NCI-H2107 (cell line): ENCODE data around the gene CPT1A.
"Not testable (repeated sequence)": the region's sequence is repeated elsewhere in the genome, so short reads cannot be mapped to it uniquely, and the experiment has no call there.

ENCODE experiments used
- DNase-seq: peaks from one replicate; lab custom pipeline; 2025; lab: John Stamatoyannopoulos, UW

Gene CPT1A

DNA sequence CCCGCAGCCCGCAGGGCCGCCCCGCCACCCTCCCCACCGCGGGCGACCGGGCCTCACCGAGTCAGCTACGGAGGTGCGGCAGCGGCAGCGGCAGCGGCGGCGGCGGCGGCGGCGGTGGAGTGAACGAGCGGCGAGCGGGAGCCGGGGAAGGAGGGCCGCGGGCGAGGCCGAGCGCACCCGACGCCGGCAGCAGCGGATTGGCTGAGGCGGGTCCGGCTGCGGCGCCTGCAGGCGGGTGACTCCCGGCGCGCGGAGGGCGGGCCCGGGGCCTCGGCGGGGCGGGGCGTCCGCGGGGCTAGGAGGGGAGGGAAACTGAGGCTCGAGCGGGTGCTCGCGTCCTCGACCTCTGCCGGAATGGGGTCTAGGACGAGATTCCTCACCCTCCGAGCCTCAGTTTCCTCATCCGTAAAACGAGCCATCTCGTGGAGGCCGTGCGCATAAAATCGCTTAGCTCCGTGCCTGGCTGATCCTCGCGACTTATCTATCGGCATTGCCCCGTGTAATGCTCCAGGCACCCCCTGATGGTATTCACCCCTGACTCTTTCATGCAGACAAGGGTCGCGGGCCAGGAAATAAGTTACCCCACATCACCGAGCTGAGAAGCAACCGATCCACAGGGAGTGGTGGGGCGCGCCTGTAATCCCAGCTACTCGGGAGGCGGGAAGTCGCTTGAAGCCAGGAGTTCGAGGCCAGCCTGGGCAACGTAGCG lies at the start of gene CPT1A:
Gene CPT1A (minus strand): TSS at position 199 of the 709 bp plus-strand sequence. CDS start 26,442 bp downstream, outside the sequence.
- peak; percentile 30 for DNase-seq

DNA sequence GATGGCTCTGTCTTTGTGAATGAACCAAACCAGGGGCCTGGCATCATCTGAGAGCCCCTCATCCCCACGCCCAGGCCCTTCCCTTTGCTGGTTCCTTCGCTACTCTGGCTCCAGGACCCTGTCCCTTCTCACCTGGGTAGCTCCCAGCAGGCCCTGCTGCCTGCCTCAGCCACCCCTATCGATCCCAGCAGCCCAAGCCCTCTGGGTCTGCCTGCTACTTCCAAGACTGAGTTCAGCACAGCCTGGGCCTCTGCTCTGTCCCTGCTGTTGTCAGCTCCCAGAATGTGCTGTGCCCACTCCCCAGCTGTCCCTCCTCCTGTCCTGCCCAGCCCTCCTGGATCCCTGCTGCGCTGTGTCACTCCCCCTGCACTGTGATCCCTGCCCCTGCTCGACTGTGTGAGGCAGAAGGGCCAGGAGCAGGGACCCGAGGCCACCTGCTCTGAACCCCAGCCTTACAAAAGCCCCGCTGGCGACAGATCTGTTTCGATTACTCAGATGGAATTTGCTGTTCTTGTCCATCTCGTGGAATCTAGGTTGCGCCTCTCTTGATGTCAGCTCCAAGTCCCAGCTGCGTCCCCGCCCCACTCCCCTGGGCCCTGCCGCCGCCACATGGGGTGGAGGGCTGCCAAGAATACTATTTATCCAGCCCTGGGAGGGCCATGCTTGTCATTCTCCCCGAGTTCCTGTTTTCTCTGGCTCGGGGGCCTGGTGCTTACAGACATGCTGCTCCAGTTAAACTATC lies 48.9 kb upstream of the CPT1A start:
- DNase-seq: peak; percentile 10

DNA sequence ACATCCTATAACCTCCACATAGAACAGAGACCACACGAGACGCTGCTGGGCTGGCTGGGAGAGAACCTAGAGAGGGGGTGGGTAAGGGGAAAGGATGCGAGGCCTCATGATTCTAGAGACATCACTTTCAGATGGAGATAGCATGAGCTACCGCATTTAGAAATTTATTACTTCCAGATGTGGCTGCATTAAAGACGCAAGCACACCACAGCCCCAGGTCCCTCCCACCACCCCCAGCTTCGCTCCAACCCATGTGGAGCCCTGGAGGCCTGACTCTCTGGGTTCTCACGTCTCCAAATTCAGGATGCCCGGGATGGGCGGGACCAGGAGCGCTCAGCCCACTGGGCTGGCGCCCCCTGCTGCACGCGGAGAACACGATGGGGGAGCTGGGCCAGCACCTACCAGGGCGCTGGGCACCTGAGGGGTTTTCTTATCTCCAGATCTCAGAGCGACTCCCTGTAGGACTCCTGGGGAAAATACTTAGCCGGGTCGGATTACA lies 48.3 kb upstream of the CPT1A start:
- DNase-seq: no peak

DNA sequence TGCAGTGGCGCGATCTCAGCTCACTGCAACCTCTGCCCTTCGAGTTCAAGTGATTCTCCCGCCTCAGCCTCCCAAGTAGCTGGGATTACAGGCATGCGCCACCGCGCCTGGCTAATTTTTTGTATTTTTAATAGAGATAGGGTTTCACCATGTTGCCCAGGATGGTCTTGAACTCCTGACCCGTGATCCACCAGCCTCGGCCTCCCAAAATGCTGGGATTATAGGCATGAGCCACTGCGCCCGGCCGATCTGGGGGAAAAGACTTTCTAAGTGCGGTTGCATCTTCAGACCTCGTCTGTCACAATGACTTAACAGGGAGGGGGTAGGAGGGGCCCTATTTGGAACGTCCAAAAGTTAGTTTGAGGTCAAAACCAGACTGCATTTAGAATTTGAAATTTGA lies 43.1 kb upstream of the CPT1A start:
- not testable (repeated sequence) for DNase-seq

DNA sequence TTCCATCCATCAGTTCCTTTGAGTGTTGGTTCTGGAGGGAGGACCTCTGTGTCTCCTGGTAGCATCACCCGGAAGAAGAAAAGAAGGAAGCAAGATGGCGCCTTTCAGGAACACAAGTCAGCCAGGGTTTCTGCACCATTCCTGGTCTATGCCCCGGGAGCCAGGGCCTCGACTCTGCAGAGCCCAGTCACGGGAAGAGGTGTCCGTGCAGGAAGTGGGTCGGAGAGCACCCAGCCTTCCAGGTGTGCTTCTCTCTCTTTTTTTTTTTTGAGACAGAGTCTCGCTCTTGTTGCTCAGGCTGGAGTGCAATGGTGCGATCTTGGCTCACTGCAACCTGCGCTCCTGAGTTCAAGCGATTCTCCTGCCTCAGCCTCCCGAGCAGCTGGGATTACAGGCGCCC lies 40.7 kb upstream of the CPT1A start:
- DNase-seq: no peak

DNA sequence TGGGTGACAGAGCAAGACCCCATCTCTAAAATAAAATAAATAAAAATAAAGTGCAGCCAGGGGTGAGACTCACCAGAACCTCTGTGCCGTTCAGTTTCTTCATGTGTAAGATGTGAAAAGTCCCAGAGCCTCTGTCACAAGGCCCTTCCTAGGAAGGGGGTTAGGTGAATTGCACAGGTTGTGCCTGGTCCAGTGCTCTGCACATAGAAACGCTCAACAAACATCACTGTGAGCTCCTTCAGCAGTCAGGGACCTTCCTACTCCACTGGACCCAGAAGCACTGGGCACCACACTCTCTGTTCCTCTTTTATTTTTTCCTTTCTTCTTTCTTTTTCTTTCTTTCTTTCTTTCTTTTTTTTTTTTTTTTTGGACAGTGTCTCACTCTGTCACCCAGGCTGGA lies 39.6 kb upstream of the CPT1A start:
- no peak for DNase-seq

DNA sequence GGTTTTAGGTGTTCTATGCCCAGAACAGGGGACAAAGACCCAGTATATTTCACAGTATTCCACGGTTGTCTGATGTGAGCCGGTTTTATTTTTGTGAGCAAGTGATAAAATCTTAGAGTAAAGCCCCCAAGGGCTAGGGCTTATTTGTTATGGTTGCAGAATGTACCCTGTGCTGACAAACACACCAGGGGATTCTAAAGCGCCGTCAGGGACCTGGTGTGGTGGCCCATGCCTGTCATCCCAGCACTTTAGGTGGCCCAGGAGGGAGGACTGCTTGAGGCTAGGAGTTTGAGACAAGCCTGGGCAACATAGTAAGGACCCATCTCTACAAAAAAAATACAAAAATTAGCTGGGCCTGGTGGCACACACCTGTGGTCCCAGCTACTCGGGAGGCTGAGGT lies 39.1 kb upstream of the CPT1A start:
- DNase-seq: no peak

DNA sequence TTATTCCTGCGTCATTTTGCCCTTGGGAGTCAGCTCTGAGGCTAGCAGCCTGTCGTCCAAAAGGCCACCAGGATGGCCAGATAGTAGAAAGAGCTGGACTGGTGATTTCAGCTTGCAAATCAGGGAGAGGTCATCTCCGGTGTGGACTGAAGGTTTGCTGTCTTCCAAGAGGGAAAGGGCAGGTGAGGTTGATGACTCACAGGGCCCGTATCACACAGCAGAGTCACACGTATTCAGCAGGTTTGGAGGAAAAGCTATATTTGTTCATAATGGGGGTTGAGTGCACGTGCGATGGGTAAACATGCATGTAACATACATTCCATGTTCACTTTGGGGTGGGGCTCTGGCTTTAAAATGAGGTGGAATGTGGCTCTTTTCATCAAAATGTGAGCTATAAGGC lies 36.3 kb upstream of the CPT1A start:
- DNase-seq: no peak

DNA sequence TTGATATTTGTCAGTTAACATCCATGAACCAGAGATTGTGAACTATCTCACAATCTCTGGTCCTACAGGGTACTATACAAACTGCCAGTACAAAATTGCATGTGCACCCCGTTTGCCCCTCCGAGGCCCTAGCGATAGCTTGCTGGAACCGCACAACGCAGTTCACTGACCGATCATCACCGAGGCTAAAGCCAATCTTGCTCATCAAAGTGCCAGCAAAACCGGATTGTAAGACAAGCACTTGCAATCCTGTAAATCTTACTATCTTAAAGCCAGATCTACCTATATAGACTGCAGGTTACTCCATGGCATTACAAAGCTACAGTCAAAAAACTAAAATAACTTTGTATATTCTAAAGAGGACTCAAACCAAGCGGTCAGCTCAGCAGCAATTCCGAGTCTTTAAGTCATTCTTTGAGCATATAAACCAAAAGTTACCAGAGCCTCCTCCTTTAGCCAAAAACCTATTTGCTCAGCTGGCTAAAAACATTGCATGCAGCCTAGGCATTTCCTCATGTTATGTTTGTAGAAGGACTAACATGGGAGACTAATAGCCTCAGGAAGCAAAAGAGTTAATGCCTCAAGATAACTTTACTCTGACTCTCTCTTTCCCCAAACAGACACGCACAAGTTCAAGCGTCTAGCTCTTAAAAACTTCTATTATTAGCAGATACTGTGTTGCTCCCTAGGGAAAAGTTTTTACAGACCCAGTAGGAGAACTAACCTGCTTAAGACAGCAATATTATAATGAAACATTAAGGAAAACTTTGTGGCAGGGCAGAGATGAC lies 30.7 kb upstream of the CPT1A start:
- no peak for DNase-seq

DNA sequence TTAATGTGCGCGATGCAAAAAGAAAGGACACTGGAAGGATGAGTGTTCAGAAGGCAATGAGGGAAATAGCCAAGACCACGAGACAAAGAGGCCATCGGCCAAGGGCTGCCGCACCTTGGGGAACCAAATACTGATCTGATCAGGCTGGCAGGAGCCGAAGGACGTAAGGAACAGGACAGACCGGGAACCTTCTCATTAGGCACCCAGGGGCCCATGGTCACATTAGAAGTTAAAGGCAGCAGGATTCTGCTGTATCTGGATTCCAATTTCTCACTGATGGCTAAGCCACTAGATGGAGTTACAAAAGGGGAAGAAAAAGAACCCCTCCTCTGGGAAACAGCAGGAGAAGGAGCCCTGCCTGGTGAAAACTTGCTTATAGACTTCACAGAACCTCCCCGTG lies 28.8 kb upstream of the CPT1A start:
- no peak for DNase-seq

DNA sequence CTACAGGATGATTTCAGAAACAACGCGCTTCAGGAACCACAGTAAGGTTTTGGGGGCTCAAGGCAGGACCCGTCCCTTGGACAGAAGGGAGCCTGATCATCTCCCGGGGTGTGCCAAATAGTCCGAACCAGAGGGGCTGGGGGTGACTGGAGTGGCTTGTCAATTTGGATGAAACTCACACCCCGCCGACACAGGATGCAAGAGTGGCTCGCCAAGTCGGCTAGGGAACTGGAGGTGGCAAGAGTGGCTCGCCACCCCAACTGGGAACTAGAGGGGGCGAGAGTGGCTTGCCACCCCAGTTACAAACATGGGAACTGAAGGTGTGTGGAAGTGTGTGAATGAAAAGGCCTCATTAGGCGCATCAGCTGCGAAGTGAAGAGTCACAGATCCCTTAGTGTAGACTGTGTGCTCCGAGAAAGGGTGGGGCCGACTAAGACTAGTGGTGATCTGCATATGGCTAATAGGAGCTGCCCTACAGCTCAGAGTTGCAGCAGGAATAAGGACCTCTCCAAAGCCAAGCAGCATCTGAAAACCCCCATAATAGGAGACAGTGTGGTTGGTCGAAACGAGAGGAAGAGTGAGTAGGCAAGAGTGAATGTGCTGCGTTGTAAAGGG lies 26.6 kb upstream of the CPT1A start:
- no peak for DNase-seq

DNA sequence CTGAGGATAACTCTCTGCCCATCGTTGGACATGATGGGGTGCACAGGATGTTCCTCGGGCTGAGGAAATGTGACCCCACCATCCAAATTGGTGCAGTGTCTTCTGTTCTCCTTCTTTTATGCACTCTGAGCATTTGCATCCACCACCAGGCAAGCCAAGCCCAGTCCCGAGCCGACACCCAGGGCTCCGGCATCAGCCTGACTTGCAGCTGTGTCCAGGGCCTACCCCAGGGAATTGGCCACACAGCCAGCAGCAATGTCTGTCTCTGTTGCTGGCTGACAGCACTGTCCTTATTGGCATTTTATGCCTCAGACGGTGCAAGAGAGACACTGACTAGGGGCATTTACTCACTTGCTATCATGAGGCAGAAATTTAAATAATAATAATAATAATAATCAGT lies 25.4 kb upstream of the CPT1A start:
- DNase-seq: no peak

DNA sequence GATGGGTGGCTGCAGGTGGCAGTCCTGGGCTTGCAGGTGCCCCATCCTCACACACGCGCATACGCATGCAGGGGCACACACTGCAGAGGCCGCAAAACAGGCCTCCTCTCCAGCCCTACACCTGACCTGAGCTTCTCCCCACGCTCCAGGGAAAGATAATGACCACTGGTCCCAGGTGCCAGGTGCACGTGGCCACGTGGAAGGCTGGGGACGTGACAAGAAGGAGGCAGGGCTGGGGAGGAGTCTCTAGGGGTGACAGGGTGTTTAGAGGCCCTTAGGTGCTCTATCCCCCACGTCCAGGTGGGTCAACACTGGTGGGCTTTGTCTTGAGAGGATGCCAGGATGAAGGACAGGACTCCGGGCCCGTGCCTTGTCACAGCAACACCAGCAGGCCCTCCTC lies 23.5 kb upstream of the CPT1A start:
- DNase-seq: no peak

DNA sequence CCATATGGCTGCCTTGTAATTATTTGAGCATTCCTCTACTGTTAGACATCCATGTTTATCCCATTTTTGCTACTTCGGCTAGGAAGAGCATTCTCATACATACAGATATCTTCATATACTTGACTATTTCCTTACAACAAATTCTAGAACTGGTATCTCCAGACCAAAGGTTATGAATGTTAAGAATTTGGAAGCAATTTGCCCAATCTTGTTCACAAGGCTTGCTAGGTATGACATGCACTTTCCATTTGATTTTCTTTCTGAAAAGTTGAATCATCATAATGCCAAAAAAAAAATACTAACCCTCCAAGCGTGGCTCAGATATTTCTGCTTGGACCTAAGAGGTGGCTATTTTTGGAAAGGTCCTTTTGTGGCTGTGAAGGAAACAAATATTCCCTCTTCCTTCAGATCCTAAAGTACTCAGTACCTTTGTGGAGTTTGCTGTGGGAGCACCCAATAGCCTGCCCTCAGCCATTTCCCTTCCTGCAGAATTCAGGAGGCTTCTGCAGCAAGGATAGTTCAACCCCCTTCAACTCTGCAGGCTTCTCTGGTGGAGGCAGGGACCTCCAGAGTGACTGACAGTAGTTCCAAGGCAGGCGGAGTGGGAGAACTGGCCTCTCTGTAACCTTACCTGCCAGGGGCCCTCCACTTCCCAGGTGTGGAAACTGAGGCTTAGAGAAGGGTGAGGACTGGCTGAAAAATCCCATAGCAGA lies 22.0 kb upstream of the CPT1A start:
- no peak for DNase-seq

DNA sequence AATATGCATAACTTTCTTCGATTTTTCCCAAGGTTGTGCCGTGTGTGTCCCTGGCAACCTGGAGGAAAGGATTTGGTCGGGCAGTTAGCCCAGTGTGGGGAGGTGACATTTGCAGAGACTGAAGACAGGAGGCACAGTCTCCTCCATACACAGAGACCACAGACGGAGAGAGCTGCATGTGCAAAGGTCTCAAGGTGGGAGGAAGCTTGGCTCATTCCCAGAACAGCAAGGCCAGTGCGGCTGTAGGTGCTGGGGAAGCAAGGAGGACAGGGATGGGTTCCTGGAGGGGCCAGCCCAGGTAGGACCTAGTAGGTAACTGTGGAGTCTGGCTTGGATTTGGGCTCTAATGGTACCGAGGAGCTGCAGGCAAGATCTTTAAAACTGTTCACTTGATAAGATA lies 20.7 kb upstream of the CPT1A start:
- DNase-seq: no peak

DNA sequence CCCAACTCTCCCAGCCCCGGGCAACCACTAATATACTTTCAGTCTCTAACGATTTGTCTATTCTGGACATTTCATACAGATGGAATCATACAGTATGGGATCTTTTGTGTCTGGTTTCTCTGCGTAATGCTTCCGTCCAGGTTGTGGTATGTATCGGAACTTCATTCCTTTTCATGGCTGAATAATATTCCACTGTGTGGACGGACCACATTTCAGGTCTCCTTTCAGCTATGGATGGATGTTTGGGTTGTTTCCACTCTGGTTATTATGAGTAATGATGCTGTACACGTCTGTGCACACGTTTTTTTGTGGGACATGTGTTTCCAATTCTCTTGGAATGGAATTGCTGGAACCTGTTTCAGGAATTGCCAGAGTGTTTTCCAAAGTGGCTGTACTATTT lies 17.4 kb upstream of the CPT1A start:
- no peak for DNase-seq

DNA sequence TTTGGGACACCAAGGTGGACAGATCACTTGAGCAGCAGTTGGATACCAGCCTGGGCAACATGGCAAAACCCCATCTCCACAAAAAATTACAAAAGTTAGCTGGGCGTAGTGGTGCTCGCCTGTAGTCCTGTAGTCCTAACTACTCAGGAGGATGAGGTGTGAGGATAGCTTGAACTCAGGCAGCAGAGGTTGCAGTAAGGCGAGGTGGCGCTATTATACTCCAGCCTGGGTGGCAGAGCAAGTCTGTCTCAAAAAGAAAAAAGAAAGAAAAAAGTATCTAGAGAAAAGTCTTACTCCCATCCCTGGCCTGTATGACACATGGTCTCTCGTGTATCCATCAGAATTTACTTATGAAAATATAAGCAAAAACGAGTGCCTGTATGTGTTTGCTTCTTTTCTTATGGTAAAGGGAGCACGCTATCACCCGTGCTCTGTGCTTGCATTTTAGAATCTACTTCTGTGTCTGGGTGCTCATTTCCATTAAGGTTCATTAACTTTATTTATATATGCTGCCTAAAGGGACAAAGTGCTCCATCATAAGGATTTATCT lies 15.4 kb upstream of the CPT1A start:
- DNase-seq: no peak

DNA sequence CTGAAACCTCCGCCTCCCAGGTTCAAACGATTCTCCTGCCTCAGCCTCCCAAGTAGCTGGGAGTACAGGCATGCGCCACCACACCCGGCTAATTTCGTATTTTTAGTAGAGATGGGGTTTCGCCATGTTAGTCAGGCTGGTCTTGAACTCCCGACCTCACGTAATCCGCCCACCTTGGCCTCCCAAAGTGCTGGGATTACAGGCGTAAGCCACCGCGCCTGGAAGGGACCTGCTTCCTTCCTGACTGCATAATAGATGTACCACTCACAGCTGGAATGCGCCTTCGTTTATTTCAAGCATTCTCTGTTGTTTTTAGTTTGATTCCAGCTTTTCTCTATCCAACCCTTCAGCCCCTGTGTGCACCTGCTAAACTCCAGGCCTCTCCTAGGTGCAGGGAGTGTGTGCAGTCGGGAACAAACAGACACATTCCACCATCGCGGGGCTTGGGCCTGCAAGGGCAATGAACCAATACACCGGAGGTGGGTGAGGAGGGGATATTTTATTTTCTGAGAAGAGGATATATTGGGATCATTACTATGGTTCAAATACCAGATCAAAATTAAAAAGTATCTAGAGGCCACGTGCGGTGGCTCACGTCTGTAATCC lies 14.8 kb upstream of the CPT1A start:
- not testable (repeated sequence) for DNase-seq

DNA sequence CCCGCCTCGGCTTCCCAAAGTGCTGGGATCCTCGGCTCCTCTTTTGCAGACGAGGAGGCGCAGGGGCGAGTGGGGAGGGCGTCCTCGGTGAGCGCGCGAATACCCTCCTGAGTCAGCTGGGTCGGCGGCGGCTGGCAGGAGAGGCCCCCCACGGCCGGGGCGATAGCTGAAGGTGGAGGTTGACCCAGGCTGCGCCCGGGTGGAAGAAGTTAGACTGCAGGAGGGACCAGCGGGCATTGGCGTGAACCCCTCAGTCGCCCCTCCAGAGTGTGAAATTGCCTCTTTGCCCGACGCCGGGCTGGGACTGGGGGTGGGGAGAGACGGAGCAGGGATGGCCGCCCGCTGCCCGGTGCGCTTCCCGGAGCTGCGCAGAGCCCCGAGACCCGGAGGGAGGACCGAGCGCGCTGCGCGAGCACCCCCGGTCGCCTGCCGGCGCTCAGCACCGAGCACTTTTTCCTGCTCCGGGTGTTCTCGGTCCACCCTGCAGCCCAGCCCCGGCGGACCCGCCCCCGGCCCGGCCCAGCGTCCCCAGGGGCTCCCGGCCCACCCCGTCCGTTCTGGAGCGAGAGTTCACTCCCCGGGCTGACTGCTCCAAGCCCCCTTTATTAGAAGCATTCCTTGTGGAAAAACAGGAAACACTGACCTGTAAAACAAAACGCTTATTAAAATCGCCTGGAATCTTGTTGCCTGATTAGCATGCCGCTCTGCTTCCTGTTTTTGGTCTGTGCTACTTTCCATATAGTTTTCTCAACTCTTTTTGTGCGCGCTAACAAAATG lies 13.7 kb upstream of the CPT1A start:
- no peak for DNase-seq
